ENCODE results near the gene RAP2C.

DNA sequence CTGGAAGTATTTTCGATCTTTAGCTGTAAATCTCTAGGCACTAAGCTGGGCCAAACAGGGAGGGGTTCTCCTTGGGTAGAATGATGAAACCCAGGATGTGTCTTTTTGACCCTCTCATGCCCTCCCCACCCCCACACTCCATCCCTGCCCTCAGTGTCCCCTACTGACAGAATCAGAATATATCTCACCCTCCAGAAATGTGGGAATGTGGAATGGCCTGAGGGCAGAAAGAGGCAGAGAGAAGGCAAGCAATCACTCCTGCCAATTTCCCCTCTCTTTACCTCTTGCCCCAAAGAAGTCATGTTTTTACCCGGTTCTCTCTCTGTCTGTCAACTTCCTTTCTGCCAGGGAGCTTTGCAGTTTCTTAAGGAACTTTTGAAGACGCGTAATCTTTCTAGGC, 34.4 kb downstream of the RAP2C start:
- TF ChIP-seq ZC3H10 (CRISPR knock-in tag; IDR thresholded peaks at IDR 0.05) (no peak), ISL1 (CRISPR knock-in tag; IDR thresholded peaks at IDR 0.05) (no peak), SNAI2 (CRISPR knock-in tag; IDR thresholded peaks at IDR 0.05) (no peak), CREB5 (CRISPR knock-in tag; IDR thresholded peaks at IDR 0.05; ENCODE audit: low read depth) (no peak), ZNF70 (CRISPR knock-in tag; IDR thresholded peaks at IDR 0.05) (no peak), ARNTL (CRISPR knock-in tag; IDR thresholded peaks at IDR 0.05; ENCODE audit: borderline replicate concordance, low read depth) (no peak), ZNF8 (CRISPR knock-in tag; IDR thresholded peaks at IDR 0.05) (no peak), ZFP3 (CRISPR knock-in tag; IDR thresholded peaks at IDR 0.05) (no peak), TCF4 (CRISPR knock-in tag; IDR thresholded peaks at IDR 0.05; ENCODE audit: borderline replicate concordance) (no peak)
